Hepatocyte (in vitro differentiated cells): ENCODE data around the gene CACNA1B.

Experiments used
- EZH2 ChIP-seq: fragments of 200-600 bp; sonication (generic); IDR thresholded peaks from 2 replicates; pipeline ENCODE4 v1.6.1; 2016; ENCODE audit warnings: antibody characterized with exemption, mild to moderate bottlenecking, borderline replicate concordance
- TF ChIP-seq, protein P1 (sequence below): fragments of 200-600 bp; sonication (generic); IDR thresholded peaks from 2 replicates; pipeline ENCODE4 v1.5.1; 2016; ENCODE audit warnings: antibody characterized with exemption, mild to moderate bottlenecking; ENCODE audit not compliant: poor library complexity

DNA sequence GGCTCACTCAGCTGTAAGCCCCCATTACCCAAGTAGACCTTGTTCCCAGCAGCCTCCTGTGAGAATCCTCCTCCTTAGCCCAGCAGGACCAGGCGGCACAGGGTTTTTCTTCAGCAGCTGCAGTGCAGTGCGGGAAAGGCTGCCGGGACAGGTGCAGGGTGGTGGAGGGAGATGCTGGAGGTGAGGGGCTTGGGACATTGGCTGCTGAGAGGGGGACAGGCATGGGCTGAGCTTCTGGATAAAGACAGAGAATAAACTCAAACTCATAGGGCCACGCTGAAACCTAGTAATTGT is 174.7 kb downstream of the CACNA1B start:
- TF ChIP-seq, protein P1, sequence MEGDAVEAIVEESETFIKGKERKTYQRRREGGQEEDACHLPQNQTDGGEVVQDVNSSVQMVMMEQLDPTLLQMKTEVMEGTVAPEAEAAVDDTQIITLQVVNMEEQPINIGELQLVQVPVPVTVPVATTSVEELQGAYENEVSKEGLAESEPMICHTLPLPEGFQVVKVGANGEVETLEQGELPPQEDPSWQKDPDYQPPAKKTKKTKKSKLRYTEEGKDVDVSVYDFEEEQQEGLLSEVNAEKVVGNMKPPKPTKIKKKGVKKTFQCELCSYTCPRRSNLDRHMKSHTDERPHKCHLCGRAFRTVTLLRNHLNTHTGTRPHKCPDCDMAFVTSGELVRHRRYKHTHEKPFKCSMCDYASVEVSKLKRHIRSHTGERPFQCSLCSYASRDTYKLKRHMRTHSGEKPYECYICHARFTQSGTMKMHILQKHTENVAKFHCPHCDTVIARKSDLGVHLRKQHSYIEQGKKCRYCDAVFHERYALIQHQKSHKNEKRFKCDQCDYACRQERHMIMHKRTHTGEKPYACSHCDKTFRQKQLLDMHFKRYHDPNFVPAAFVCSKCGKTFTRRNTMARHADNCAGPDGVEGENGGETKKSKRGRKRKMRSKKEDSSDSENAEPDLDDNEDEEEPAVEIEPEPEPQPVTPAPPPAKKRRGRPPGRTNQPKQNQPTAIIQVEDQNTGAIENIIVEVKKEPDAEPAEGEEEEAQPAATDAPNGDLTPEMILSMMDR = no peak
- no peak for TF ChIP-seq EZH2
